H1 (cell line): ENCODE measurements around the gene CHD9. TPM values are rescaled to one million over a fixed set of nuclear protein-coding genes. Genes with fewer than 3 reads are reported as not detected.

ENCODE experiments used
- CTCF ChIA-PET: fragments of 300-600 bp; sonication (Branson Sonifier 250); formaldehyde crosslinking; loops from one replicate; lab custom pipeline; 2021; ENCODE audit not compliant: partially characterized antibody; lab: Charles Lee
- POLR2A ChIA-PET: fragments of 300-600 bp; sonication (Branson Sonifier 250); formaldehyde crosslinking; loops from one replicate; lab custom pipeline; 2021; ENCODE audit warnings: inconsistent platforms; ENCODE audit not compliant: partially characterized antibody; lab: Charles Lee
- DNase-seq, 2 experiments: peaks; one replicate each; pipeline versions ENCODE4 v3.0.0 to v3.0.0-alpha.2; 2010 to 2022; ENCODE audit warnings: low spot score in 2 of 2, low read depth in 1 of 2, mixed read lengths in 1 of 2
- FAIRE-seq: peaks from 2 replicates; lab custom pipeline; 2011; peaks lifted over from hg19 to GRCh38; lab: Jason Lieb, UNC
- H2AFZ ChIP-seq: 2 replicates; pipeline ENCODE4 v1.8.1; 2012; ENCODE audit warnings: low read length, inconsistent platforms
- H2AK5ac ChIP-seq: 2 replicates; pipeline ENCODE4 v1.6.1; 2013; ENCODE audit warnings: low read depth, low read length
- H2BK120ac ChIP-seq: replicated peaks from 2 replicates; pipeline ENCODE3; 2013; ENCODE audit warnings: low read depth, low read length, inconsistent platforms
- H2BK12ac ChIP-seq: 2 replicates; pipeline ENCODE4 v1.6.1; 2013; ENCODE audit warnings: low read depth, low read length
- H2BK15ac ChIP-seq: 2 replicates; pipeline ENCODE4 v1.6.1; 2013; ENCODE audit warnings: low read length
- H2BK20ac ChIP-seq: 2 replicates; pipeline ENCODE4 v1.6.1; 2013; ENCODE audit warnings: low read length
- H2BK5ac ChIP-seq: 2 replicates; pipeline ENCODE4 v1.6.1; 2013; ENCODE audit warnings: low read depth, low read length
- H3K14ac ChIP-seq: 2 replicates; pipeline ENCODE4 v1.6.1; 2013; ENCODE audit warnings: inconsistent platforms; ENCODE audit not compliant: insufficient read length
- H3K18ac ChIP-seq: 2 replicates; pipeline ENCODE4 v1.6.1; 2013; ENCODE audit warnings: low read length; ENCODE audit errors: extremely low read depth
- H3K23ac ChIP-seq: 2 replicates; pipeline ENCODE4 v1.6.1; 2013; ENCODE audit warnings: inconsistent platforms; ENCODE audit not compliant: insufficient read length
- H3K23me2 ChIP-seq: 2 replicates; pipeline ENCODE4 v1.6.1; 2013; ENCODE audit warnings: low read depth, low read length
- H3K27ac ChIP-seq: 2 replicates; pipeline ENCODE4 v1.6.1; 2011; ENCODE audit warnings: low read depth, low read length, inconsistent platforms
- H3K27me3 ChIP-seq, 4 experiments: replicated peaks in 1 of 4; 1 replicate in 1 of 4; 2 replicates in 3 of 4; pipeline versions ENCODE4 v1.6.1 to v1.8.1; 2011 to 2013; ENCODE audit warnings: low read length in 3 of 4, mild to moderate bottlenecking in 3 of 4, inconsistent platforms in 2 of 4, mixed read lengths in 2 of 4, moderate library complexity in 1 of 4; ENCODE audit not compliant: control insufficient read depth in 3 of 4, insufficient read depth in 3 of 4; ENCODE audit errors: extremely low read depth in 1 of 4
- H3K36me3 ChIP-seq, 4 experiments: 2 replicates each; pipeline versions ENCODE4 v1.6.1 to v1.8.1; 2011 to 2013; ENCODE audit warnings: mild to moderate bottlenecking in 4 of 4, low read length in 3 of 4, moderate library complexity in 2 of 4, control low read depth in 1 of 4, inconsistent platforms in 1 of 4; ENCODE audit not compliant: insufficient read depth in 4 of 4, control insufficient read depth in 2 of 4
- H3K4ac ChIP-seq: replicated peaks from 2 replicates; pipeline ENCODE3; 2013; ENCODE audit warnings: low read length, low read depth, mixed read lengths, inconsistent platforms; ENCODE audit not compliant: insufficient read length
- H3K4me1 ChIP-seq, 4 experiments: replicated peaks in 1 of 4; 1 replicate in 1 of 4; 2 replicates in 3 of 4; pipeline versions ENCODE4 v1.6.1 to v1.8.1; 2011 to 2013; ENCODE audit warnings: low read length in 3 of 4, inconsistent platforms in 2 of 4, mixed read lengths in 1 of 4; ENCODE audit not compliant: insufficient read depth in 4 of 4, control insufficient read depth in 3 of 4
- H3K4me2 ChIP-seq, 2 experiments: 2 replicates each; pipeline versions ENCODE4 v1.6.1 to v1.8.1; 2011 to 2013; ENCODE audit warnings: low read depth in 2 of 2, low read length in 2 of 2, control low read depth in 1 of 2, inconsistent platforms in 1 of 2, mild to moderate bottlenecking in 1 of 2; ENCODE audit not compliant: insufficient read depth in 1 of 2
- H3K4me3 ChIP-seq, 4 experiments: fragments of 200-600, 300-600 bp in 1 of 4; sonication (generic), shearing (Covaris generic), sonication (Bioruptor Twin) in 1 of 4; 2 replicates each; pipeline versions ENCODE4 v1.5.1 to v1.8.1; 2011 to 2016; ENCODE audit warnings: low read length in 4 of 4, low read depth in 3 of 4, control low read depth in 2 of 4, inconsistent platforms in 2 of 4, mild to moderate bottlenecking in 2 of 4, mixed read lengths in 1 of 4, moderate library complexity in 1 of 4; ENCODE audit not compliant: insufficient read depth in 2 of 4; ENCODE audit errors: extremely low read depth in 1 of 4
- H3K56ac ChIP-seq: replicated peaks from 2 replicates; pipeline ENCODE3; 2013; ENCODE audit warnings: low read depth, mild to moderate bottlenecking, mixed read lengths, low read length, inconsistent platforms; ENCODE audit not compliant: insufficient read length
- H3K79me1 ChIP-seq: 2 replicates; pipeline ENCODE4 v1.6.1; 2013; ENCODE audit warnings: low read depth, low read length, control low read depth
- H3K79me2 ChIP-seq, 2 experiments: 2 replicates each; pipeline versions ENCODE4 v1.6.1 to v1.8.1; 2012 to 2013; ENCODE audit warnings: low read length in 2 of 2, mild to moderate bottlenecking in 2 of 2, inconsistent platforms in 1 of 2; ENCODE audit not compliant: insufficient read depth in 2 of 2, control insufficient read depth in 1 of 2
- H3K9ac ChIP-seq, 4 experiments: replicated peaks in 1 of 4; 1 replicate in 1 of 4; 2 replicates in 3 of 4; pipeline versions ENCODE4 v1.6.1 to v1.8.1; 2011 to 2013; ENCODE audit warnings: low read depth in 3 of 4, low read length in 3 of 4, control low read depth in 2 of 4, mild to moderate bottlenecking in 2 of 4, moderate library complexity in 2 of 4, inconsistent platforms in 1 of 4; ENCODE audit errors: extremely low read depth in 1 of 4
- H3K9me3 ChIP-seq, 2 experiments: 2 replicates each; pipeline versions ENCODE4 v1.6.1 to v1.8.1; 2012 to 2013; ENCODE audit warnings: mild to moderate bottlenecking in 2 of 2, moderate library complexity in 2 of 2, control low read depth in 1 of 2, inconsistent platforms in 1 of 2, low read depth in 1 of 2, low read length in 1 of 2, mixed read lengths in 1 of 2; ENCODE audit not compliant: insufficient read depth in 2 of 2
- H4K20me1 ChIP-seq, 2 experiments: replicated peaks in 1 of 2; 2 replicates each; pipeline versions ENCODE3 to v1.8.1; 2011 to 2013; ENCODE audit warnings: inconsistent platforms in 2 of 2, low read length in 2 of 2, mild to moderate bottlenecking in 1 of 2; ENCODE audit not compliant: insufficient read depth in 2 of 2, control insufficient read depth in 1 of 2
- H4K5ac ChIP-seq: 2 replicates; pipeline ENCODE4 v1.6.1; 2013; ENCODE audit warnings: low read length, low read depth, mixed read lengths, inconsistent platforms; ENCODE audit not compliant: insufficient read length
- H4K8ac ChIP-seq: 2 replicates; pipeline ENCODE4 v1.8.0; 2013; ENCODE audit warnings: mild to moderate bottlenecking, moderate library complexity, low read length, inconsistent platforms; ENCODE audit not compliant: insufficient read depth; ENCODE audit errors: extremely low read depth
- H4K91ac ChIP-seq: replicated peaks from 2 replicates; pipeline ENCODE3; 2013; ENCODE audit warnings: low read length, mixed read lengths, inconsistent platforms; ENCODE audit not compliant: insufficient read length
- BRCA1 ChIP-seq: IDR thresholded peaks from 2 replicates; pipeline ENCODE4 v1.6.1; 2012; ENCODE audit warnings: low read depth, low read length, improper control_type of control experiment
- CTBP2 ChIP-seq: IDR thresholded peaks from 2 replicates; pipeline ENCODE4 v1.7.0; 2011; ENCODE audit warnings: borderline replicate concordance, mild to moderate bottlenecking, moderate library complexity, mixed read lengths, low read length; ENCODE audit not compliant: insufficient read depth, insufficient read length
- JUND ChIP-seq: IDR thresholded peaks from 2 replicates; pipeline ENCODE4 v1.6.1; 2011; ENCODE audit warnings: mild to moderate bottlenecking, improper control_type of control experiment, low read length
- KDM1A ChIP-seq: fragments of 200-600, 300-600 bp; sonication (generic); IDR thresholded peaks from 2 replicates; pipeline ENCODE4 v1.7.1; 2016; ENCODE audit warnings: mild to moderate bottlenecking, low read length, borderline replicate concordance
- TAF7 ChIP-seq: optimal IDR thresholded peaks from 2 replicates; pipeline ENCODE3; 2011; ENCODE audit warnings: low read depth, mild to moderate bottlenecking, inconsistent platforms, low read length, moderate library complexity, borderline replicate concordance
- WGBS, 2 experiments: shearing (Covaris generic) in 1 of 2; methylation state at CpG; one replicate each; pipeline versions ENCODE4 v1.1.6 to v1.1.7; 2013 to 2015; ENCODE audit warnings: low lambda C conversion rate in 2 of 2, mixed read lengths in 2 of 2, inconsistent platforms in 1 of 2, low coverage in 1 of 2, missing lambda C conversion rate in 1 of 2; ENCODE audit not compliant: insufficient replicate concordance in 2 of 2, insufficient coverage in 1 of 2, insufficient read length in 1 of 2; ENCODE audit errors: extremely low coverage in 1 of 2, missing lambda C conversion rate in 1 of 2; 5-methylcytosine and 5-hydroxymethylcytosine counted together
- polyA plus RNA-seq, 7 experiments: library from polyadenylated mRNA; depleted of rRNA in 3 of 7; stranded (reverse) in 5 of 7; unstranded in 2 of 7; fragments of >200 nt in 5 of 7; fragments of 200-250 nt in 2 of 7; gene quantifications; 1 replicate in 5 of 7; 2 replicates in 1 of 7; 4 replicates in 1 of 7; pipeline versions ENCODE4 v1.2.1 to v1.2.3, GENCODE V29; 2011 to 2013; ENCODE audit warnings: missing spikeins in 2 of 7, mixed read lengths in 2 of 7
- total RNA-seq: library from RNA; stranded (reverse); fragmentation: NEBNext Ultra II Directional; extraction: Animal tissue kit (Norgen Biotek cat#: 25700); gene quantifications from 2 replicates; pipeline ENCODE4 v1.2.1, GENCODE V29; 2021

Gene CHD9
- total and polyA plus RNA-seq, 2 of the 8 experiments (the other 6 are each of a cell fraction or from before 2014, with no cell fraction given): 9.9 to 32.4 TPM

DNA sequence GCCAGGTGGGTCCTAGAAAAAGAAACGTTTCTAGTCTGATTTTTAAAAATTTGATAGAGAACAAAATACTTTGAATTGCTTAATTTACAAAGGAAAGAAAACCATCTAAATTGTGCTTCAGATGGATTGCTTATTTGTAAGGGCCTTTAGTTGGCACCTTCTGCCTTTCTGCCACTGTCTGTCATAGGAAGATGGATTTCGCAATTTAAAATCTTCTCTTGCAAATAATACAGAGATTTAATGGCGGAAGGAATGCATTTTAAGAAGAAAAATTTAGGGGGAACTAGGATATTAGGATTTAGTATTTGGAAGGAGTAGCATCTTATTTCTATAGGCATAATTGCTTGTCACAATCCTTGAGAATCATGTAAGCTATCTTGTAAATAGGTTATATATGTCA, 204.0 kb downstream of the CHD9 start:
- ChIA-PET CTCF (no interaction called here), POLR2A (no interaction called here)
- Histone ChIP-seq H3K18ac (no peak overlapping the region), H3K4me1 (no peaks in the 10 kb centered on the region), H4K8ac (no peak overlapping the region), H4K91ac (no peak overlapping the region), H3K4ac (no peak overlapping the region), H2BK5ac (no peak overlapping the region), H3K23me2 (no peaks in the 10 kb centered on the region), H3K56ac (no peak overlapping the region), H2BK120ac (no peak overlapping the region), H3K79me2 (no peaks in the 10 kb centered on the region), H3K79me1 (no peaks in the 10 kb centered on the region), H2BK12ac (no peak overlapping the region), H3K4me3 (no peak overlapping the region), H2BK20ac (no peak overlapping the region), H3K14ac (no peak overlapping the region), H4K5ac (no peak overlapping the region), H3K9me3 (0 out of 4 replicates have a peak, but pooled peaks cover 0 to 3% of the 10 kb centered on the region in 2 experiments), H2AFZ (no peak overlapping the region), H3K27ac (no peak overlapping the region), H4K20me1 (peaks cover 0 to 2% of the 10 kb centered on the region in 2 experiments), H3K4me2 (no peak overlapping the region), H3K27me3 (no peaks in the 10 kb centered on the region), H2BK15ac (no peak overlapping the region), H3K9ac (no peak overlapping the region), H3K36me3 (peaks cover 6 to 76% (median 33%) of the 10 kb centered on the region in 4 experiments), H2AK5ac (no peak overlapping the region), H3K23ac (no peak overlapping the region)
- no peak for FAIRE-seq
- no peak for DNase-seq
- WGBS, 2 experiments: 89% methylated on average over 3 of the region's 3 CpGs; no CpG with 5 or more reads in 1 of the 2 experiments
- no peak for TF ChIP-seq KDM1A
- TF ChIP-seq TAF7: no peak
- no peak for TF ChIP-seq BRCA1
- TF ChIP-seq CTBP2: no peak
- no peak for TF ChIP-seq JUND
